Natural killer cell (primary cell): ENCODE measurements around the gene TNFRSF11A. TPM values are rescaled to one million over a fixed set of nuclear protein-coding genes. Genes with fewer than 3 reads are reported as not detected.

Experiments
- ATAC-seq, 3 donors: fragments of 150-1000 bp in 2 of 3; fragments of 200-7000 bp in 1 of 3; cut with Tn5 transposase; 1 replicate in 1 of 3; 2 replicates in 2 of 3; pipeline ENCODE4 v1.10.0; 2021; ENCODE audit warnings: mild to moderate bottlenecking in 2 of 3, moderate library complexity in 2 of 3
- DNase-seq, 2 donors: peaks; one replicate each; pipeline versions ENCODE4 v3.0.0 to v3.0.0-alpha.2; 2013 to 2021; ENCODE audit warnings: mixed read lengths in 1 of 2
- H3K27ac ChIP-seq: one replicate; pipeline ENCODE4 v1.5.1; 2013; ENCODE audit warnings: mild to moderate bottlenecking, low read length
- H3K27me3 ChIP-seq: one replicate; pipeline ENCODE4 v1.6.1; 2013; ENCODE audit warnings: low read length; ENCODE audit not compliant: control insufficient read depth, insufficient read depth
- H3K36me3 ChIP-seq: one replicate; pipeline ENCODE4 v1.6.1; 2013; ENCODE audit warnings: low read length; ENCODE audit not compliant: control insufficient read depth, insufficient read depth
- H3K4me1 ChIP-seq: one replicate; pipeline ENCODE4 v1.6.1; 2013; ENCODE audit warnings: low read length; ENCODE audit not compliant: control insufficient read depth, insufficient read depth
- H3K4me3 ChIP-seq: one replicate; pipeline ENCODE4 v1.5.1; 2013; ENCODE audit warnings: low read length
- H3K9me3 ChIP-seq: one replicate; pipeline ENCODE4 v1.6.1; 2013; ENCODE audit warnings: low read length; ENCODE audit not compliant: control insufficient read depth, insufficient read depth
- H3K27ac Mint-ChIP-seq, 2 donors: one replicate each; pipeline ENCODE4 v1.8.0; 2022; ENCODE audit warnings: mild to moderate bottlenecking in 2 of 2, mixed read lengths in 2 of 2, moderate library complexity in 1 of 2
- H3K27me3 Mint-ChIP-seq, 2 donors: one replicate each; pipeline ENCODE4 v1.8.0; 2022; ENCODE audit warnings: low read depth in 2 of 2, mixed read lengths in 2 of 2
- H3K36me3 Mint-ChIP-seq: one replicate; pipeline ENCODE4 v1.8.0; 2022; ENCODE audit warnings: mixed read lengths
- H3K4me1 Mint-ChIP-seq, 2 donors: one replicate each; pipeline ENCODE4 v1.8.0; 2022; ENCODE audit warnings: mixed read lengths in 2 of 2
- H3K4me3 Mint-ChIP-seq: one replicate; pipeline ENCODE4 v1.8.0; 2022; ENCODE audit warnings: mild to moderate bottlenecking, moderate library complexity, mixed read lengths
- H3K9me3 Mint-ChIP-seq, 2 donors: one replicate each; pipeline ENCODE4 v1.8.0; 2022; ENCODE audit warnings: mixed read lengths in 2 of 2
- CTCF ChIP-seq: fragments of 200-600 bp; IDR thresholded peaks from one replicate; pipeline ENCODE4 v1.8.0; 2022; ENCODE audit warnings: antibody characterized with exemption
- WGBS: methylation state at CpG from one replicate; pipeline ENCODE4 v1.1.7; 2013; ENCODE audit warnings: missing lambda C conversion rate; ENCODE audit not compliant: insufficient coverage; 5-methylcytosine and 5-hydroxymethylcytosine counted together
- intact Hi-C: fragments of 100-400 bp; cut with micrococcal nuclease; formaldehyde crosslinking; loops from one replicate; pipeline ENCODE4 v1.14.2; 2022
- total RNA-seq, 4 donors: library from RNA; stranded (reverse); fragments of 120-200 nt in 1 of 4; gene quantifications; one replicate each; pipeline versions ENCODE4 v1.2.3 to v1.2.4, GENCODE V29; 2013 to 2022

TNFRSF11A gene
- total RNA-seq, 3 donors from 2014 or later (not counting 1 experiment from before 2014, with no cell fraction given), result 6.9 to 10.9 (median 8.8) TPM

- Mint-ChIP-seq H3K36me3 (no peaks in the 10 kb centered on the region), H3K4me1 (peaks cover 56 to 71% of the 10 kb centered on the region in 2 donors), H3K27ac (peak overlapping the region in 1 of 2 donors; percentile 17), H3K9me3 (no peaks in the 10 kb centered on the region), H3K27me3 (peaks cover 49 to 52% of the 10 kb centered on the region in 2 donors), H3K4me3 (peak overlapping the region; percentile 2)
- 96% methylated on average over 7 of the region's 7 CpGs for WGBS
- DNase-seq (no peak), ATAC-seq (no peak)
- no peaks in the 10 kb centered on the region for H3K36me3 ChIP-seq
- intact Hi-C loops, result no loop called here
- H3K27me3 ChIP-seq, result peaks cover 7% of the 10 kb centered on the region
- no peaks in the 10 kb centered on the region for H3K9me3 ChIP-seq
- H3K4me3 ChIP-seq, result no peak overlapping the region
- TF ChIP-seq CTCF, result no peak
- H3K27ac ChIP-seq, result no peak overlapping the region
- H3K4me1 ChIP-seq, result peaks cover 72% of the 10 kb centered on the region
Measured at GRCh38 chr18:62327977-62328376, 2.9 kb downstream of the TNFRSF11A start.

DNA sequence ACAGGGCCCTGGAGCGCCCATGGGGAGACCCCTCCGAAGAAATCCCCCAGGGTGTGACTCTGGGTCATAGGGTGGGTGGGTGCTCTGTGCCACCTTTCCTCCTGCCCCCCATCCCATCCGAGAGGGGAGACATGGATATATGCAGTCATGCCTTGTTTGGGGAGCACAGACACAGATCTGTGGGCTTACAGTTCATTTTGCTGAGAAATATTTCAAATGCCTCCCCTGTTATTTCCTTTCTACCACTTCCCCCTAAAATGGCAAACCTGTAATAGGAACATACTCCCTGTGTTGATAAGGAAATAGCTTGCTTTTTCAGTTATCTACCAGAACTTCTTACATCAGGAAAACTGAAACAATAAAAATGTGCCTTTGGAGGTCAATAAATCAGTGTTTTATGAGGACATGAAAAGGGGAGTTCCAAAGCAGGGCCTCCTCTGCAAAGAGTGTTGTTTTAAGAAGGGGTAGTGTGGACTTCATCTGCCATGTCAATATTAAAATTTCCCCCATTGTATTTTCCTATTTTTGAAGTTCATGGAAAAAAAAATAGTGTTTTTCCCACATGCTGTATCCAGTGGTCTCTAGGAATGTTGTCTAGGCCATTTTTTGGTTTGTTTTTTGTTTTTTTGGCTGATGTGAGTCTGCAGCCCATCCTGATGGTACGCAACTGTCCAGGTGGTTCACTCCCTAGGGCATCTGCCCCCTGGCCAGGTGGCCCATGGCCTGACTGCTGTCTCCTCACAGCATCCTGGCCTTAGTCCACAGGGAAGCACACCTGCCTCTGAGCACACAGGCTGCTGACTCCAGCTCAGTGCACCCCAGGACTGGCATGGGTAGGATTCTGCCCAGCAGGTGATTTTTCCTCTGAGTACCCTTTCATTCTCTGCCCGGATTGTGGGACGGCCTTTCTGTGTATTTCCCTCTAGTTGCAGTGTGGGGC is 3.7 kb downstream of the TNFRSF11A start:
- peaks cover 56 to 73% of the 10 kb centered on the region in 2 donors for H3K4me1 Mint-ChIP-seq
- no peak for DNase-seq
- peaks cover 81% of the 10 kb centered on the region for H3K4me1 ChIP-seq

GRCh38 chr18:62329691-62330454 is 4.8 kb downstream of the TNFRSF11A start:
- 27% methylated on average over 15 of the region's 15 CpGs for WGBS
- peak overlapping the region; percentile 75 for H3K4me3 Mint-ChIP-seq
- Histone ChIP-seq H3K9me3 (no peaks in the 10 kb centered on the region), H3K4me1 (peaks cover 79% of the 10 kb centered on the region), H3K27me3 (peaks cover 7% of the 10 kb centered on the region), H3K4me3 (no peak overlapping the region), H3K36me3 (no peaks in the 10 kb centered on the region), H3K27ac (peak overlapping the region; percentile 73)
- no peak for TF ChIP-seq CTCF
- H3K4me1 Mint-ChIP-seq, result peaks cover 46 to 66% of the 10 kb centered on the region in 2 donors
- DNase-seq (peak; percentile 27 to 51), ATAC-seq (peak; percentile 58 to 72 (median 70))
- H3K27me3 Mint-ChIP-seq, result peaks cover 35 to 36% of the 10 kb centered on the region in 2 donors
- no peaks in the 10 kb centered on the region for H3K9me3 Mint-ChIP-seq
- H3K27ac Mint-ChIP-seq, result peak overlapping the region; percentile 73 to 81
- no peaks in the 10 kb centered on the region for H3K36me3 Mint-ChIP-seq
- intact Hi-C loops, result no loop called here

More for the DNA sequence above, 3.7 kb downstream of the TNFRSF11A start:
- H3K27ac Mint-ChIP-seq, result peak overlapping the region; percentile 73 to 81
- Histone ChIP-seq H3K36me3 (no peaks in the 10 kb centered on the region), H3K27me3 (peaks cover 7% of the 10 kb centered on the region), H3K9me3 (no peaks in the 10 kb centered on the region), H3K27ac (peak overlapping the region; percentile 73), H3K4me3 (no peak overlapping the region)
- 79% methylated on average over 6 of the region's 6 CpGs for WGBS
- peaks cover 42 to 44% of the 10 kb centered on the region in 2 donors for H3K27me3 Mint-ChIP-seq
- no peaks in the 10 kb centered on the region for H3K9me3 Mint-ChIP-seq
- no peaks in the 10 kb centered on the region for H3K36me3 Mint-ChIP-seq
- intact Hi-C loops, result no loop called here
- peak overlapping the region; percentile 75 for H3K4me3 Mint-ChIP-seq
- no peak for ATAC-seq
- no peak for TF ChIP-seq CTCF
